AG09309 (cell line): Measurements from ENCODE around the gene SND1.

ENCODE experiments used
- DNase-seq: peaks from one replicate; pipeline ENCODE4 v3.0.0-alpha.2; 2010; ENCODE audit warnings: low read depth
- H3K4me3 ChIP-seq: 2 replicates; pipeline ENCODE4 v1.5.1; 2011; ENCODE audit warnings: mild to moderate bottlenecking, low read depth, low read length, moderate library complexity; ENCODE audit not compliant: control insufficient read depth
- TF ChIP-seq, protein P1 (sequence below): IDR thresholded peaks from 2 replicates; pipeline ENCODE4 v1.5.1; 2011; ENCODE audit warnings: mild to moderate bottlenecking, low read depth, low read length, inconsistent platforms; ENCODE audit not compliant: insufficient read depth, control insufficient read depth; ENCODE audit errors: missing control alignments

Gene SND1

DNA sequence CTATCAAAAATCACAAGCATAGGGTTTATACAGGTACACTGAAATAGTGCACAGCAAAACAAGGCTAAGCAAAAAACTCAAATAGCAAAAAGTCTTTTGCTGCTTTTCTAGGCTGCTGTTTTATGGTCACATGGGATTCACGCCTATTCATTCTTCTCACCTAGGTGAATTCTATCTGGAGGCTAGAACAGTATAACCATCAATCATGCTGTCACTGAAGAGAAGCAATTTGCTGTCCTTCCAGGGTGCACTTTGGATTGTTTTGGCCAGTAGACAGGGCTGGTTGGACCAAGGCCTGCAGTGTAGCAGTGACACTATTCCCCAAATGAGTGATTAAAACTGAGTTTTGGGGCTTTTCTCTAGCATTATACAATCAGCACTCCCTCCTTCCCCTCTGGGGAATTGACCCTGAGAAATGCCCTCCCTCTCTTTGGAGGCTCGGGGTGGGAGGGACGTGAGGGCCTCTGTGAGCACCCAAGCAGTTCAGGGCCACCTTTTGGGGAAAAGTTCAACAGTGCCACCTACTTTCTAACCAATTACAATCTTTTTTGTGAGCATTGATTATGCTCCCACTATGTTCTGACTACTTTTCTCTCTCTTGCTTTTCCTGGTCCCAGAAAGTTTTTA, 16.2 kb upstream of the SND1 start:
- H3K4me3 ChIP-seq = no peak overlapping the region
- DNase-seq = no peak
- TF ChIP-seq, protein P1, sequence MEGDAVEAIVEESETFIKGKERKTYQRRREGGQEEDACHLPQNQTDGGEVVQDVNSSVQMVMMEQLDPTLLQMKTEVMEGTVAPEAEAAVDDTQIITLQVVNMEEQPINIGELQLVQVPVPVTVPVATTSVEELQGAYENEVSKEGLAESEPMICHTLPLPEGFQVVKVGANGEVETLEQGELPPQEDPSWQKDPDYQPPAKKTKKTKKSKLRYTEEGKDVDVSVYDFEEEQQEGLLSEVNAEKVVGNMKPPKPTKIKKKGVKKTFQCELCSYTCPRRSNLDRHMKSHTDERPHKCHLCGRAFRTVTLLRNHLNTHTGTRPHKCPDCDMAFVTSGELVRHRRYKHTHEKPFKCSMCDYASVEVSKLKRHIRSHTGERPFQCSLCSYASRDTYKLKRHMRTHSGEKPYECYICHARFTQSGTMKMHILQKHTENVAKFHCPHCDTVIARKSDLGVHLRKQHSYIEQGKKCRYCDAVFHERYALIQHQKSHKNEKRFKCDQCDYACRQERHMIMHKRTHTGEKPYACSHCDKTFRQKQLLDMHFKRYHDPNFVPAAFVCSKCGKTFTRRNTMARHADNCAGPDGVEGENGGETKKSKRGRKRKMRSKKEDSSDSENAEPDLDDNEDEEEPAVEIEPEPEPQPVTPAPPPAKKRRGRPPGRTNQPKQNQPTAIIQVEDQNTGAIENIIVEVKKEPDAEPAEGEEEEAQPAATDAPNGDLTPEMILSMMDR = no peak

DNA sequence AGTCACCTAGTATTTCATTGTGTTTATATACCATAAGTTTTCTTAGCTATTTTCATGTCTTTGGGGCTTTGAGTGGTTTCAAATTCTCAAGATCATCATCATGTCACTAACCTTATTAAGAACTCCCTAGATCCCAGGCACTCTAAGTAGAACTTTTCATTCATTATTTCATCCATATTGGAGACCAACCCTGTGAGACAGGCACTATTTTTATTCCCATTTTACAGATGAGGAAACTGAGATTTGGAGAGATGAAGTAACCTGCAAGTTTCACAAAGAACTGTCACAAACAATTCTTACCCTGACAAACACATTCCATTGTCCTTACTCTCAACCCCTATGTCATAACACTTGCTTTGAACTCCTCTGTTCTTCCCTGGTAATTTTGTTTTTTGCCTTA, 13.8 kb upstream of the SND1 start:
- no peak for DNase-seq
- TF ChIP-seq, protein P1 = no peak
- no peak overlapping the region for H3K4me3 ChIP-seq

DNA sequence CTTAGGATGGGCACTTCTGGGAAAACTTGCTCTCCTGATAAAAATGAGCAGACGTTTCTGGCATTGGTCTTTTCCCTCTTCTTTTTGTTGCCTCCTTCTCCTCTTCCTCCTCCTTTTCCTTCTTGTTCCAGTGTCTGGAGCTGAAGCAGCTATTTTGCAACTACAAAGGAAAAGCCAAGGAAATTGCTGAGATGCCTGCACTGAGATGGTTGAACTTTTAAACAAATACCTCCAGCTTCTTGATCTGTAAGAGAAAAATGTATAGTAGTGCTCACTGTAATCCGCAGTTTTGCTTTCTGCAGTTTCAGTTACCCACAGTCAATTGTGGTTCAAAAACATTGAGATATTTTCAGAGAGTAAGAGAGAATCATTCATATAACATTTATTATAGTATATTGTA, 7.5 kb upstream of the SND1 start:
- TF ChIP-seq, protein P1 = no peak
- DNase-seq = no peak
- H3K4me3 ChIP-seq = no peak overlapping the region

DNA sequence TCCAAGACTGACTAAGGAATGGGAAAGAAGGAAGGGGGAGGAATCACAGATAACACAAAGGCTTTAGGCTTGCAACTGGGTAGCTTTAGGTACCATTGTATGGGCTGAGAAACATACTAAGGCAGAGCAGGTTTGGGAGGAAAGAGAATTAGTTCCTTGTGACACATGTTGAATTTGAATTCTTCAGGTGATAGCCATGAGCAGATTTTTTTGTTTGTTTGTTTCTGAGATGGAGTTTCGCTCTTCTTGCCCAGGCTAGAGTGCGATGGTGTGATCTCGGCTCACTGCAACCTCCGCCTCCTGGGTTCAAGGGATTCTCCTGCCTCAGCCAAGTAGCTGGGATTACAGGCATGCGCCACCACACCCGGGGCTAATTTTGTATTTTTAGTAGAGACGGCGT, 4.4 kb upstream of the SND1 start:
- DNase-seq = no peak
- no peak overlapping the region for H3K4me3 ChIP-seq
- TF ChIP-seq, protein P1 = no peak

DNA sequence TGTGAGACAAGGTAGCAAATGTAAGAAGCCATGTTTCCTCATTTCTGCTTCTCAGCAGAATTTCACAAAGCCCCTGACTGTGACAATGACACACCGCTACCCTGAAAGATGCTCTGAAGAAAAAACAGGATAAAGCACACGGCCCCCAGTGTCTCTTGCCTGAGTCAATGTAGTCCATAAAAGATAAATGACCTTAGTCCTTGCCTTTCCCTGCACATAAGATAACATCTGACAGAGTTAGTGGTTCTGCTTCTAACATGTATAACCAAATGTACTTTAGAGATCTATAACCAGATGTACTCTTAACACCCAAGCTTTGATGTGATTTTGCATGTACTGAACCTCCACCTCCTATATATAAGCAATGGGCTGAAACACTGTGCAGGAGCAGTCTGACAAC, 3.0 kb upstream of the SND1 start:
- TF ChIP-seq, protein P1 = no peak
- H3K4me3 ChIP-seq = no peak overlapping the region
- DNase-seq = no peak

DNA sequence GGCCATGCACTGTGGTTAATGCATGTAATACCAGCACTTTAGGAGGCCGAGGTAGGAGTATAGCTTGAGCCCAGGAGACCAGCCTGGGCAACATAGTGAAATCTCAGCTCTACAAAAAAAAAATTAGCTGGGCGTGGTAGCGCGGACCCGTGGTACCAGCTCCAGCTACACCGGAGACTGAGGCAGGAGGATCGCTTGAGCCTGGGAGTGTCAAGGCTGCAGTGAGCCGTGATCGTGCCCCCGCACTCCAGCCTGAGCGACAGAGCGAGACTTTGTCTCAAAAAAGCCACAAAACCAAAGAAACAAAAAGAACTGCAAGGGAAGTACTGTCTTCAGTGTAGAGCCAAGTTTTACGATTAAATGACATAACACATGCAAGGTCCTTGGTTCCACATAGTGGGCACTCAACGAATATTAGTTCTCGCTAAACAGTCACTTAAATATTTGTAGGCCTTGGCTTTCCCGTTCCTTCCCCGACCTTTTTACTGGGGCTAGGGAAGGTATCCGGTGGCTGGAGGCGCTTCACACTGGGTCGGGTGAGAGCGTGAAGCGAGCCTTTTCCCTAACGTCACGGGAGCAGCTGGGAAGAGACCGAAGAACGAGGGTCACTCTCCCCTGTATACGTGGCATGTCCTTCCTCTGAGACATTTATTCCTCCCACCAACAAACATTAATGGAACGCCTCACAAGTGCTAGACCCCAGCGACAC, 993 bp upstream of the SND1 start:
- peak overlapping the region; percentile 100 for H3K4me3 ChIP-seq
- DNase-seq = no peak

More for the DNA sequence above, 993 bp upstream of the SND1 start:
- TF ChIP-seq, protein P1 = no peak
